Endothelial cell (in vitro differentiated cells): ENCODE data around the gene TMEM100. TPM values are rescaled to one million over a fixed set of nuclear protein-coding genes. Genes with fewer than 3 reads are reported as not detected.

ENCODE experiments used
- DNase-seq: peaks from one replicate; pipeline ENCODE4 v3.0.0; 2021; ENCODE audit warnings: low spot score
- H3K27ac Mint-ChIP-seq: one replicate; pipeline ENCODE4 v1.8.0; 2021; ENCODE audit warnings: mixed read lengths, inconsistent platforms; ENCODE audit not compliant: unreplicated experiment
- H3K27me3 Mint-ChIP-seq: one replicate; pipeline ENCODE4 v1.8.0; 2021; ENCODE audit warnings: mild to moderate bottlenecking, moderate library complexity, mixed read lengths, inconsistent platforms; ENCODE audit not compliant: unreplicated experiment
- H3K36me3 Mint-ChIP-seq: one replicate; pipeline ENCODE4 v1.8.0; 2021; ENCODE audit warnings: mild to moderate bottlenecking, low read depth, mixed read lengths, inconsistent platforms; ENCODE audit not compliant: unreplicated experiment
- H3K4me1 Mint-ChIP-seq: one replicate; pipeline ENCODE4 v1.8.0; 2021; ENCODE audit warnings: mild to moderate bottlenecking, mixed read lengths, inconsistent platforms; ENCODE audit not compliant: unreplicated experiment
- H3K4me3 Mint-ChIP-seq: one replicate; pipeline ENCODE4 v1.8.0; 2021; ENCODE audit warnings: mild to moderate bottlenecking, mixed read lengths, inconsistent platforms; ENCODE audit not compliant: unreplicated experiment
- H3K9me3 Mint-ChIP-seq: one replicate; pipeline ENCODE4 v1.8.0; 2021; ENCODE audit warnings: mixed read lengths, inconsistent platforms; ENCODE audit not compliant: unreplicated experiment
- CTCF ChIP-seq: fragments of 200-600 bp; sonication (generic); IDR thresholded peaks from one replicate; pipeline ENCODE4 v1.5.0; 2021; ENCODE audit warnings: antibody characterized with exemption; ENCODE audit not compliant: unreplicated experiment
- total RNA-seq: library from RNA; stranded (reverse); fragmentation: NEBNext Ultra II Directional; extraction: Animal tissue kit (Norgen Biotek cat#: 25700); gene quantifications from one replicate; pipeline ENCODE4 v1.2.1, GENCODE V29; 2021; ENCODE audit not compliant: unreplicated experiment

Gene TMEM100
- total RNA-seq, 1 donor from 2014 or later, result 29.3 TPM

- peaks cover 2% of the 10 kb centered on the region for H3K27me3 Mint-ChIP-seq
- H3K9me3 Mint-ChIP-seq, result no peaks in the 10 kb centered on the region
- TF ChIP-seq CTCF, result peak; percentile 32
- peak within 1 kb of the TSS; percentile 89 for H3K27ac Mint-ChIP-seq
- peak within 1 kb of the TSS; percentile 92 for H3K4me3 Mint-ChIP-seq
- peak; percentile 92 for DNase-seq
- peaks cover 21% of the 10 kb centered on the region for H3K4me1 Mint-ChIP-seq
- H3K36me3 Mint-ChIP-seq, result peaks cover 10% of the 10 kb centered on the region
Measured at GRCh38 chr17:55750750-55751657, 28.3 kb upstream of the TMEM100 start, which contains the start of gene PCTP. Gene PCTP, plus strand, starts transcription at chr17:55751051. Its CDS starts 53 bp downstream, at chr17:55751104.

- H3K27me3 Mint-ChIP-seq, result peaks cover 2% of the 10 kb centered on the region
- H3K36me3 Mint-ChIP-seq, result peaks cover 10% of the 10 kb centered on the region
- H3K4me3 Mint-ChIP-seq, result peak overlapping the region; percentile 76
- no peak for DNase-seq
- no peak overlapping the region for H3K27ac Mint-ChIP-seq
- H3K4me1 Mint-ChIP-seq, result peaks cover 21% of the 10 kb centered on the region
- TF ChIP-seq CTCF, result no peak
- no peaks in the 10 kb centered on the region for H3K9me3 Mint-ChIP-seq
Measured at GRCh38 chr17:55749985-55750384, 27.3 kb upstream of the TMEM100 start.

GRCh38 chr17:55748841-55749240 lies 26.2 kb upstream of the TMEM100 start:
- Mint-ChIP-seq H3K27ac (no peak overlapping the region), H3K27me3 (peaks cover 2% of the 10 kb centered on the region), H3K9me3 (no peaks in the 10 kb centered on the region), H3K4me1 (peaks cover 20% of the 10 kb centered on the region), H3K36me3 (peaks cover 7% of the 10 kb centered on the region), H3K4me3 (no peak overlapping the region)
- TF ChIP-seq CTCF, result no peak
- DNase-seq, result no peak

GRCh38 chr17:55747209-55747608 lies 24.5 kb upstream of the TMEM100 start:
- H3K27me3 Mint-ChIP-seq, result peaks cover 2% of the 10 kb centered on the region
- H3K4me3 Mint-ChIP-seq, result no peak overlapping the region
- H3K36me3 Mint-ChIP-seq, result peaks cover 3% of the 10 kb centered on the region
- peaks cover 8% of the 10 kb centered on the region for H3K4me1 Mint-ChIP-seq
- no peak overlapping the region for H3K27ac Mint-ChIP-seq
- H3K9me3 Mint-ChIP-seq, result no peaks in the 10 kb centered on the region
- no peak for TF ChIP-seq CTCF
- no peak for DNase-seq

GRCh38 chr17:55746466-55746865 lies 23.8 kb upstream of the TMEM100 start:
- Mint-ChIP-seq H3K27ac (no peak overlapping the region), H3K27me3 (peaks cover 2% of the 10 kb centered on the region), H3K4me3 (no peak overlapping the region), H3K9me3 (no peaks in the 10 kb centered on the region), H3K4me1 (peaks cover 2% of the 10 kb centered on the region), H3K36me3 (no peaks in the 10 kb centered on the region)
- DNase-seq, result no peak
- no peak for TF ChIP-seq CTCF
